ENCODE measurements around the gene PFN1. TPM values are rescaled to one million over a fixed set of nuclear protein-coding genes. Genes with fewer than 3 reads are reported as not detected.

Gene PFN1
- total RNA-seq, 1 experiment from 2014 or later = 1,459 TPM

DNA sequence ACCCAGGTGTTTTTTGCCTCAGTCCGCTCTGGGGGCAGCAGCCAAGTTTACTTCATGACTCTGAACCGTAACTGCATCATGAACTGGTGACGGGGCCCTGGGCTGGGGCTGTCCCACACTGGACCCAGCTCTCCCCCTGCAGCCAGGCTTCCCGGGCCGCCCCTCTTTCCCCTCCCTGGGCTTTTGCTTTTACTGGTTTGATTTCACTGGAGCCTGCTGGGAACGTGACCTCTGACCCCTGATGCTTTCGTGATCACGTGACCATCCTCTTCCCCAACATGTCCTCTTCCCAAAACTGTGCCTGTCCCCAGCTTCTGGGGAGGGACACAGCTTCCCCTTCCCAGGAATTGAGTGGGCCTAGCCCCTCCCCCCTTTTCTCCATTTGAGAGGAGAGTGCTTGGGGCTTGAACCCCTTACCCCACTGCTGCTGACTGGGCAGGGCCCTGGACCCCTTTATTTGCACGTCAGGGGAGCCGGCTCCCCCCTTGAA lies 51.1 kb downstream of the PFN1 start:
- no peaks in the 10 kb centered on the region for H3K27me3 ChIP-seq (ENCODE audit: insufficient read depth, low read depth)
- no peak overlapping the region for H2AFZ ChIP-seq
- no peaks in the 10 kb centered on the region for H3K79me2 ChIP-seq (ENCODE audit: low read depth)
- DNase-seq = no peak
- no peak overlapping the region for H3K4me3 ChIP-seq
- no peaks in the 10 kb centered on the region for H3K4me1 ChIP-seq (replicated peaks; ENCODE audit: insufficient read depth)
- intact Hi-C loops (cut with micrococcal nuclease; ENCODE audit: unreplicated experiment) = no loop called here
- POLR2A ChIA-PET (ENCODE audit: unreplicated experiment) = interaction anchor here (1.2 kb wide), 1 partner anchor 159 kb away, joined by 4 read pairs; no protein-coding TSS in a partner anchor
- no peaks in the 10 kb centered on the region for H3K36me3 ChIP-seq (ENCODE audit: low read depth)
- CTCF ChIA-PET = no interaction called here
- TF ChIP-seq EZH2 (IDR thresholded peaks at IDR 0.05; ENCODE audit: low read depth) = no peak
- TF ChIP-seq, protein P1, sequence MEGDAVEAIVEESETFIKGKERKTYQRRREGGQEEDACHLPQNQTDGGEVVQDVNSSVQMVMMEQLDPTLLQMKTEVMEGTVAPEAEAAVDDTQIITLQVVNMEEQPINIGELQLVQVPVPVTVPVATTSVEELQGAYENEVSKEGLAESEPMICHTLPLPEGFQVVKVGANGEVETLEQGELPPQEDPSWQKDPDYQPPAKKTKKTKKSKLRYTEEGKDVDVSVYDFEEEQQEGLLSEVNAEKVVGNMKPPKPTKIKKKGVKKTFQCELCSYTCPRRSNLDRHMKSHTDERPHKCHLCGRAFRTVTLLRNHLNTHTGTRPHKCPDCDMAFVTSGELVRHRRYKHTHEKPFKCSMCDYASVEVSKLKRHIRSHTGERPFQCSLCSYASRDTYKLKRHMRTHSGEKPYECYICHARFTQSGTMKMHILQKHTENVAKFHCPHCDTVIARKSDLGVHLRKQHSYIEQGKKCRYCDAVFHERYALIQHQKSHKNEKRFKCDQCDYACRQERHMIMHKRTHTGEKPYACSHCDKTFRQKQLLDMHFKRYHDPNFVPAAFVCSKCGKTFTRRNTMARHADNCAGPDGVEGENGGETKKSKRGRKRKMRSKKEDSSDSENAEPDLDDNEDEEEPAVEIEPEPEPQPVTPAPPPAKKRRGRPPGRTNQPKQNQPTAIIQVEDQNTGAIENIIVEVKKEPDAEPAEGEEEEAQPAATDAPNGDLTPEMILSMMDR (conservative IDR thresholded peaks at IDR 0.05) = no peak
- H4K20me1 ChIP-seq (ENCODE audit: insufficient read depth) = no peaks in the 10 kb centered on the region
- no peak overlapping the region for H3K27ac ChIP-seq
- BruUV-seq (replicated peaks) = TSS peak; percentile 16
- no peaks in the 10 kb centered on the region for H3K9me3 ChIP-seq (ENCODE audit: insufficient read depth, low read depth)
- H3K4me2 ChIP-seq = no peak overlapping the region
- H3F3A ChIP-seq (ENCODE audit: insufficient read depth, low read depth) = peaks cover 18% of the 10 kb centered on the region; the same call in 1 of the 2 replicates
- H3K9me2 ChIP-seq (ENCODE audit: insufficient read depth) = no peaks in the 10 kb centered on the region

DNA sequence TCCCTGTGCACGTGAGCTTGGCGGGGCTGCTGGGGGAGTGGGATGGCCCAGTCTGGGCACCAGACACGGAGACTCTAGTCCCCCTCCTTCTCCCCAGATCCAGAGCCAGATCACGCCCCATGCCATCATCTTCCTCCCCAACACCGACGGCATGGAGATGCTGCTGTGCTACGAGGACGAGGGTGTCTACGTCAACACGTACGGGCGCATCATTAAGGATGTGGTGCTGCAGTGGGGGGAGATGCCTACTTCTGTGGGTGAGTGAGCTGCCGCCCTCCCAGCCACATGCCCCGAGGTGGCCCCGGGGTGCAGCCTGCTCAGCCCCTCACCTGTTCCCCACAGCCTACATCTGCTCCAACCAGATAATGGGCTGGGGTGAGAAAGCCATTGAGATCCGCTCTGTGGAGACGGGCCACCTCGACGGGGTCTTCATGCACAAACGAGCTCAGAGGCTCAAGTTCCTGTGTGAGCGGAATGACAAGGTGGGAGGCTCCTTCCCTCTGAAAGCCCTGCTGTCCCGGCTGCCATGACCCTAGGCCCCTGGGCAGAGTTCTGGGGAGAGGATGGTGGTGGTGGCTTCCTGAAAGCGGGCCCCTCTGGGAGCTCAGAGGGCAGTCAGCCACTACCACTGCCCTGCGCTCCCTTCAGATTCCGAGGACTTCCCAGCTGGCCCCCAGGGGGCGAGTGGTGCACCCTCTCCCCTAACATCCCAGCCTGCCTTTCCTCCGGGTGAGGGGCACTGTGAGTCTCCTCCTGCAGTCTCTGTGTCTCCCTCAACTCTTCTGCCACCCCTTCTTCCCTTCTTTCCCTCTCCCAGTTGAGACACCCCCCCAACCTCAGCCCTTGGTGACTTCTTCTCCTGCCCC lies 51.8 kb downstream of the PFN1 start:
- no TSS peak for BruUV-seq (replicated peaks)
- ChIA-PET POLR2A (ENCODE audit: unreplicated experiment) (interaction anchor here (1.2 kb wide), 1 partner anchor 159 kb away, joined by 4 read pairs; no protein-coding TSS in a partner anchor), CTCF (no interaction called here)
- no peak for DNase-seq
- Histone ChIP-seq H3F3A (ENCODE audit: insufficient read depth, low read depth) (peaks cover 11% of the 10 kb centered on the region; the same call in 1 of the 2 replicates), H3K27me3 (ENCODE audit: insufficient read depth, low read depth) (no peaks in the 10 kb centered on the region), H4K20me1 (ENCODE audit: insufficient read depth) (no peaks in the 10 kb centered on the region), H3K27ac (no peak overlapping the region), H3K9me3 (ENCODE audit: insufficient read depth, low read depth) (no peaks in the 10 kb centered on the region), H3K79me2 (ENCODE audit: low read depth) (no peaks in the 10 kb centered on the region), H3K9me2 (ENCODE audit: insufficient read depth) (no peaks in the 10 kb centered on the region), H2AFZ (no peak overlapping the region), H3K4me3 (no peak overlapping the region), H3K4me2 (no peak overlapping the region), H3K36me3 (ENCODE audit: low read depth) (no peaks in the 10 kb centered on the region), H3K4me1 (replicated peaks; ENCODE audit: insufficient read depth) (no peaks in the 10 kb centered on the region)
- TF ChIP-seq EZH2 (IDR thresholded peaks at IDR 0.05; ENCODE audit: low read depth) = no peak
- TF ChIP-seq, protein P1 (conservative IDR thresholded peaks at IDR 0.05) = no peak
- intact Hi-C loops (cut with micrococcal nuclease; ENCODE audit: unreplicated experiment) = no loop called here

DNA sequence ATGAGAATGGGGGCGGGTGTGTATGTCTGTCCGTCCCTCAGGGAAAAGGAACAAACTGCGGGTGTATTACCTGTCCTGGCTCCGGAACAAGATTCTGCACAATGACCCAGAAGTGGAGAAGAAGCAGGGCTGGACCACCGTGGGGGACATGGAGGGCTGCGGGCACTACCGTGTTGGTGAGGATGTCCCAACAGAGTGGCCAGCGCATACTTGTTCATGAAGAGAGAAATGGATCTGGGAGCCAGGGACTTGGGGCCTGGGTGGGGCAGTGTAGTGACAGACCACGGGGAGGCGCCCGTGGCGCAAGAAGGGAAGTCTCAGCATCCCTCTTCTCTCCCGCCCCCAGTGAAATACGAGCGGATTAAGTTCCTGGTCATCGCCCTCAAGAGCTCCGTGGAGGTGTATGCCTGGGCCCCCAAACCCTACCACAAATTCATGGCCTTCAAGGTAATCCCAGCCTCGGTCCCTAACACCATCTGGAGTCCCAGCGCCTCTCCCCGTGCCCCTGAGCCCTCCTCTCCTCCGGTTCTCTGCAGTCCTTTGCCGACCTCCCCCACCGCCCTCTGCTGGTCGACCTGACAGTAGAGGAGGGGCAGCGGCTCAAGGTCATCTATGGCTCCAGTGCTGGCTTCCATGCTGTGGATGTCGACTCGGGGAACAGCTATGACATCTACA lies 52.5 kb downstream of the PFN1 start:
- Histone ChIP-seq H3K9me3 (ENCODE audit: insufficient read depth, low read depth) (no peaks in the 10 kb centered on the region), H3K79me2 (ENCODE audit: low read depth) (no peaks in the 10 kb centered on the region), H3K4me2 (no peak overlapping the region), H3K36me3 (ENCODE audit: low read depth) (no peaks in the 10 kb centered on the region), H3F3A (ENCODE audit: insufficient read depth, low read depth) (peaks cover 8% of the 10 kb centered on the region; the same call in 1 of the 2 replicates), H3K4me1 (replicated peaks; ENCODE audit: insufficient read depth) (no peaks in the 10 kb centered on the region), H3K4me3 (no peak overlapping the region), H3K27me3 (ENCODE audit: insufficient read depth, low read depth) (no peaks in the 10 kb centered on the region), H3K9me2 (ENCODE audit: insufficient read depth) (no peaks in the 10 kb centered on the region), H3K27ac (no peak overlapping the region), H2AFZ (no peak overlapping the region), H4K20me1 (ENCODE audit: insufficient read depth) (no peaks in the 10 kb centered on the region)
- no peak for DNase-seq
- intact Hi-C loops (cut with micrococcal nuclease; ENCODE audit: unreplicated experiment) = no loop called here
- BruUV-seq (replicated peaks) = no TSS peak
- ChIA-PET POLR2A (ENCODE audit: unreplicated experiment) (no interaction called here), CTCF (no interaction called here)
- TF ChIP-seq, protein P1 (conservative IDR thresholded peaks at IDR 0.05) = no peak
- no peak for TF ChIP-seq EZH2 (IDR thresholded peaks at IDR 0.05; ENCODE audit: low read depth)

Small RNA genes within 50 kb of the gene (microRNA-seq; reads per million reads assigned to microRNA genes)
- gene MIR6864 (ENCODE audit: borderline number of aligned reads, borderline replicate concordance) (not detected), gene MIR6865 (ENCODE audit: borderline number of aligned reads, borderline replicate concordance) (not detected)

Other genes starting within 250 kb of the PFN1 start
- gene PELP1, start 244.4 kb downstream of the PFN1 start, total RNA-seq (2021) = 99.6 and 106 TPM in 2 replicates
- 79.7 and 110 TPM in 2 replicates for gene ARRB2, start 237.9 kb downstream of the PFN1 start, total RNA-seq (2021)
- gene MED11, start 217.1 kb downstream of the PFN1 start, total RNA-seq (2021) = 19.6 and 19.7 TPM in 2 replicates
- gene ZMYND15, start 208.7 kb downstream of the PFN1 start, total RNA-seq (2021) = 2.3 and 5.4 TPM in 2 replicates
- 52.4 and 60.2 TPM in 2 replicates for gene CXCL16, start 208.6 kb downstream of the PFN1 start, total RNA-seq (2021)
- not detected in 2 replicates for gene TM4SF5, start 176.6 kb downstream of the PFN1 start, total RNA-seq (2021)
- 3.6 and 4.1 TPM in 2 replicates for gene VMO1, start 162.2 kb downstream of the PFN1 start, total RNA-seq (2021)
- gene GLTPD2, start 159.6 kb downstream of the PFN1 start, total RNA-seq (2021) = not detected in 2 replicates
- 214 and 326 TPM in 2 replicates for gene PSMB6, start 152.4 kb downstream of the PFN1 start, total RNA-seq (2021)
- gene PLD2, start 141.4 kb downstream of the PFN1 start, total RNA-seq (2021) = 95.5 and 116 TPM in 2 replicates
- 160 and 190 TPM in 2 replicates for gene MINK1, start 115.2 kb downstream of the PFN1 start, total RNA-seq (2021)
- gene C17orf107, start 49.0 kb downstream of the PFN1 start, total RNA-seq (2021) = 2.6 and 3.1 TPM in 2 replicates
- 0.23 and 0.24 TPM in 2 replicates for gene CHRNE, start 45.4 kb downstream of the PFN1 start, total RNA-seq (2021)
- gene GP1BA, start 16.3 kb downstream of the PFN1 start, total RNA-seq (2021) = not detected in 2 replicates
- 50.7 and 56.2 TPM in 2 replicates for gene SLC25A11, start 8.5 kb downstream of the PFN1 start, total RNA-seq (2021)
- gene RNF167, start 8.3 kb downstream of the PFN1 start, total RNA-seq (2021) = 122 and 135 TPM in 2 replicates
- 29.0 and 37.2 TPM in 2 replicates for gene ENO3, start 2.6 kb upstream of the PFN1 start, total RNA-seq (2021)
- gene SPAG7, start 19.3 kb upstream of the PFN1 start, total RNA-seq (2021) = 40.3 and 40.4 TPM in 2 replicates
- gene CAMTA2, start 39.1 kb upstream of the PFN1 start, total RNA-seq (2021) = 49.2 and 51.1 TPM in 2 replicates
- 2.9 and 3.7 TPM in 2 replicates for gene INCA1, start 49.0 kb upstream of the PFN1 start, total RNA-seq (2021)
- gene KIF1C, start 49.4 kb upstream of the PFN1 start, total RNA-seq (2021) = 215 and 217 TPM in 2 replicates
- 0.28 and 0.48 TPM in 2 replicates for gene SLC52A1, start 86.9 kb upstream of the PFN1 start, total RNA-seq (2021)
- gene ZFP3, start 129.9 kb upstream of the PFN1 start, total RNA-seq (2021) = 2.3 and 4.5 TPM in 2 replicates
- gene ZNF232, start 163.3 kb upstream of the PFN1 start, total RNA-seq (2021) = 10.3 TPM in 2 replicates
- 0.11 TPM in 1 of 2 replicates, not detected in the other for gene USP6, start 167.5 kb upstream of the PFN1 start, total RNA-seq (2021)
- 14.0 and 18.4 TPM in 2 replicates for gene ZNF594, start 243.3 kb upstream of the PFN1 start, total RNA-seq (2021)

All from PC-9 (cell line).